ENCODE results near the gene MARCHF6. TPM values are rescaled to one million over a fixed set of nuclear protein-coding genes. Genes with fewer than 3 reads are reported as not detected.

Gene MARCHF6
- total and polyA plus RNA-seq, 9 of the 15 experiments (the other 6 are each of a cell fraction or from before 2014, with no cell fraction given), result 74.1 to 456 (median 116) TPM

DNA sequence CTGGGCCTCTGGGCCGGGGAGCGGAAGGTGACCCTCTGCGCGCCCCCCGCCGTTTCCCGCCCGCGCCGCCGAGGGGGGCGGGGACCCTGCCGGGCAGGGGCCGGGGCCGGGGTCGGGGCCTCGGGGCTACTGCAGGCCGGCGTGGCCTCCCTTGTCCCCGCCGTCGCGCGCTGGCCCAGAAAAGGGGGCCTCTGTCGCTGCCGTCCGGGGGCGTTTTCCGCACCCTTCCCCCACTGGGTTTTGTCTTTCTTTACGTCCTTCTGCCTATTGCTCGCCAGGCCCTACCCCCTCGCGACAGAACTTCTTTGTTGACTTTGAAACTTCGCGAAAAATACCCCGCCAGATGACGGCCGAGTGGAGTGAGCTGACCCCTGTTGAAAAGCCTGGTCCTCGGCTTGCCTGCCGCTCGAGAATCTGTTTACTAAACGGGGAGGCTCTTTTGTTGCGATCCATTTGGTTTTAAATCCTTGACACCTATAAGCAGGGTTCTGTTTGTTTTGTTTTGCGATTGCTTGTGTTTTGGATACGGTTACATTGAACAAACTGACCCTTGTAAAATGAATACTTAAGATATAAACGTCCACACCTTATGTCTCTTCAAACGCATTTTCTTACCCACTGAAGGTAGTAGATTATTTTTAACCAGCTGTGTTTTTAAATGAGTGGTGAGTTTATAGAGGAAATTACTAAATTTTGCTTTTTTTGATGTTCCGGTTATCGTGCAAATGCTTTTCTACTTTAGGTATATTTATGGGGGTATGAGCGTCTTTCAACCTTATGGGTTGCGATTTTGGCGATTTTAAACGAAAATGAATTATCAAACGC lies 765 bp downstream of the MARCHF6 start (continued):
- TF ChIP-seq SIN3A (IDR thresholded peaks at IDR 0.05; ENCODE audit: borderline replicate concordance in 2 of 2, control insufficient read depth in 1 of 2, low read depth in 2 of 2, low read length in 2 of 2) (peak; percentile 65 to 66; a peak in 2 of 4 replicates), RHOXF2B (CRISPR knock-in tag; conservative IDR thresholded peaks at IDR 0.05) (0 out of 2 replicates have a peak, but pooled peaks have one; percentile 15), ZNF444 (CRISPR knock-in tag; IDR thresholded peaks at IDR 0.05) (no peak), HDGF (IDR thresholded peaks at IDR 0.05) (no peak), HLTF (IDR thresholded peaks at IDR 0.05) (no peak), GABPB2 (CRISPR knock-in tag; conservative IDR thresholded peaks at IDR 0.05) (no peak), MBD2 (IDR thresholded peaks at IDR 0.05; ENCODE audit: borderline replicate concordance, low read depth) (no peak), SIRT6 (IDR thresholded peaks at IDR 0.05; ENCODE audit: low read depth, low read length) (no peak), NONO (IDR thresholded peaks at IDR 0.05; ENCODE audit: low read depth in 2 of 2, low read length in 1 of 2) (peak in 1 of 2 experiments; percentile 52; a peak in 2 of 4 replicates), PTBP1 (IDR thresholded peaks at IDR 0.05; ENCODE audit: low read depth, low read length) (no peak), KAT2B (IDR thresholded peaks at IDR 0.05; ENCODE audit: low read depth, low read length) (no peak), PTRF (tag; IDR thresholded peaks at IDR 0.05) (no peak), ESRRB (CRISPR knock-in tag; IDR thresholded peaks at IDR 0.05; ENCODE audit: borderline replicate concordance) (no peak), DDX20 (tag; IDR thresholded peaks at IDR 0.05; ENCODE audit: low read depth) (no peak), FOXJ3 (CRISPR knock-in tag; IDR thresholded peaks at IDR 0.05) (0 out of 2 replicates have a peak, but pooled peaks have one; percentile 34), BRF1 (IDR thresholded peaks at IDR 0.05; ENCODE audit: borderline replicate concordance, extremely low read depth, insufficient read length) (no peak), ETV1 (tag; conservative IDR thresholded peaks at IDR 0.05; ENCODE audit: low read depth) (no peak), ARNT (IDR thresholded peaks at IDR 0.05) (0 out of 4 replicates have a peak, but pooled peaks of 1 of the 2 experiments have one; percentile 28), CHD4 (IDR thresholded peaks at IDR 0.05; ENCODE audit: insufficient read depth, insufficient replicate concordance, low read depth, low read length, poor library complexity, severe bottlenecking) (no peak), RBM39 (optimal IDR thresholded peaks at IDR 0.05; ENCODE audit: low read depth, low read length) (no peak), ZNF644 (tag; IDR thresholded peaks at IDR 0.05; ENCODE audit: low read depth) (no peak), ZNF668 (CRISPR knock-in tag; IDR thresholded peaks at IDR 0.05) (no peak)
- TF ChIP-seq, protein P1, sequence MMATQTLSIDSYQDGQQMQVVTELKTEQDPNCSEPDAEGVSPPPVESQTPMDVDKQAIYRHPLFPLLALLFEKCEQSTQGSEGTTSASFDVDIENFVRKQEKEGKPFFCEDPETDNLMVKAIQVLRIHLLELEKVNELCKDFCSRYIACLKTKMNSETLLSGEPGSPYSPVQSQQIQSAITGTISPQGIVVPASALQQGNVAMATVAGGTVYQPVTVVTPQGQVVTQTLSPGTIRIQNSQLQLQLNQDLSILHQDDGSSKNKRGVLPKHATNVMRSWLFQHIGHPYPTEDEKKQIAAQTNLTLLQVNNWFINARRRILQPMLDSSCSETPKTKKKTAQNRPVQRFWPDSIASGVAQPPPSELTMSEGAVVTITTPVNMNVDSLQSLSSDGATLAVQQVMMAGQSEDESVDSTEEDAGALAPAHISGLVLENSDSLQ (IDR thresholded peaks at IDR 0.05), result no peak
- TF ChIP-seq, protein P2, sequence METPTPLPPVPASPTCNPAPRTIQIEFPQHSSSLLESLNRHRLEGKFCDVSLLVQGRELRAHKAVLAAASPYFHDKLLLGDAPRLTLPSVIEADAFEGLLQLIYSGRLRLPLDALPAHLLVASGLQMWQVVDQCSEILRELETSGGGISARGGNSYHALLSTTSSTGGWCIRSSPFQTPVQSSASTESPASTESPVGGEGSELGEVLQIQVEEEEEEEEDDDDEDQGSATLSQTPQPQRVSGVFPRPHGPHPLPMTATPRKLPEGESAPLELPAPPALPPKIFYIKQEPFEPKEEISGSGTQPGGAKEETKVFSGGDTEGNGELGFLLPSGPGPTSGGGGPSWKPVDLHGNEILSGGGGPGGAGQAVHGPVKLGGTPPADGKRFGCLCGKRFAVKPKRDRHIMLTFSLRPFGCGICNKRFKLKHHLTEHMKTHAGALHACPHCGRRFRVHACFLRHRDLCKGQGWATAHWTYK (CRISPR knock-in tag; IDR thresholded peaks at IDR 0.05), result no peak
- TF ChIP-seq, protein P3, sequence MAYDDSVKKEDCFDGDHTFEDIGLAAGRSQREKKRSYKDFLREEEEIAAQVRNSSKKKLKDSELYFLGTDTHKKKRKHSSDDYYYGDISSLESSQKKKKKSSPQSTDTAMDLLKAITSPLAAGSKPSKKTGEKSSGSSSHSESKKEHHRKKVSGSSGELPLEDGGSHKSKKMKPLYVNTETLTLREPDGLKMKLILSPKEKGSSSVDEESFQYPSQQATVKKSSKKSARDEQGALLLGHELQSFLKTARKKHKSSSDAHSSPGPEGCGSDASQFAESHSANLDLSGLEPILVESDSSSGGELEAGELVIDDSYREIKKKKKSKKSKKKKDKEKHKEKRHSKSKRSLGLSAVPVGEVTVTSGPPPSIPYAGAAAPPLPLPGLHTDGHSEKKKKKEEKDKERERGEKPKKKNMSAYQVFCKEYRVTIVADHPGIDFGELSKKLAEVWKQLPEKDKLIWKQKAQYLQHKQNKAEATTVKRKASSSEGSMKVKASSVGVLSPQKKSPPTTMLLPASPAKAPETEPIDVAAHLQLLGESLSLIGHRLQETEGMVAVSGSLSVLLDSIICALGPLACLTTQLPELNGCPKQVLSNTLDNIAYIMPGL (CRISPR knock-in tag; IDR thresholded peaks at IDR 0.05), result no peak
